ENCODE measurements around the gene RPS23.

Gene RPS23

GRCh38 chr5:82277987-82278710, at the start of gene RPS23:
RPS23 (minus strand) TSS chr5:82278354; CDS start chr5:82278323, 31 bp downstream.
- DNase-seq, result peak; percentile 91 to 93

- DNase-seq, result no peak
Observed at GRCh38 chr5:82327941-82328340, 49.8 kb upstream of the RPS23 start.

- no peak for DNase-seq
Observed at GRCh38 chr5:82325996-82326395, 47.8 kb upstream of the RPS23 start.

DNA sequence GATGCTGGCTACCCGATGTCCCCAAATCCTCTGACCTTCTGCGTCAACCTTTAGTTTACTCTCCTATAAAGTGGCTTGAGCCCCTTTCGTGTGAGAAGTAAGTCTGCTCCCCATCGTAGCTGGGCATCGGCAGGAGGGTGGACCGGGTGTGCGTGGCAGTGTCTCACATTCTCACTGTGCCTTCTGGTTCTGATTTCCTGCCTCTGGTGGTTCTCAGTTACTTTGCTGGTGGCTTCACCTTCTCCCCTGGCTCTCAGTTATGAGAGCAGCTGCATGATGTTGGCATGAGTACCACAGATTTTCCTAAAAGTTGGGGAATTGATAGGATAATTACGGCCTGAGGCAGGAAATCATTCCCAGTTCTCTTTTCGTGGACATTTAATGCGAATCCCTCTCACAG, 47.0 kb upstream of the RPS23 start:
- no peak for DNase-seq

- no peak for DNase-seq
Observed at GRCh38 chr5:82320966-82321365, 42.8 kb upstream of the RPS23 start.

GRCh38 chr5:82319651-82320376, 41.7 kb upstream of the RPS23 start:
- DNase-seq, result no peak

DNA sequence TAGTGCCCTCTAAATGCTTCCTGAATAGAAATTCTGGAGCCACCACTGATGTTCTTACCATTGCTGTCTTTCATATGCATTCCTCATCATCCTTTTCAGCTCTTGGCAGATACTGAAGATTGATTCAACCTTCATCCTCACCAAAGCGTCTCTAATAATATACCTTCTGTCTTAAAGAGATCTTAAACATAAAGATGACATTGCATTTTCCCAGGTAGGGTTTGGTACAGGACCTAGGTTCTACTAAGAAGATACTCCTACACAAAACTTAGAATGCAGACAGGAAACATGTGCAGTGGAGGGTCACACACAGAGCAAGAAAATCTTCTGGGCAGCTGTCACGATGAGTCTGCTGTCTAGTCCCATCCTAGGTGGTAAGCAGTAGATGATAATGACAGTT, 41.0 kb upstream of the RPS23 start:
- no peak for DNase-seq

- DNase-seq, result no peak
Observed at GRCh38 chr5:82314964-82315758, 37.0 kb upstream of the RPS23 start.

DNA sequence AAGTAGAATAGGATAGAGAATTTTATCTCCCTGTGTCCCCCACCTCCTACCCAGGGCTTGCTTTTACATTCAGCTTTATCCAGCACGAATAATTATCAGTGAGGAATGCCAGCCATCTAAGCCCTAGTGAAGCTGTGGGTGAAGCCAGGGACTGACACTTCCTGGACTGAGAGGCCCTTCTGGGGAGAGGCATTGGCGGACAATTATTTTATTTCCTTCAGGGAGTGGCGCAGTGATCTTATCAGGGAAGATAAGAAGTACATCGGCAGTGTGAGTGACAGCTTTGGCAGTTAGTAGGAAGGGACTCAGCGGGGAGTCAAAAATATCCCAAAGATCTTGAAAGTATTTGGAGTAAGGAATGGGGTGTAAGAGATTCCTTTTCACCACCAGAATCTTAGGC, 34.9 kb upstream of the RPS23 start:
- DNase-seq, result no peak

- peak; percentile 47 to 68 for DNase-seq
Observed at GRCh38 chr5:82312373-82312856, 34.3 kb upstream of the RPS23 start.

DNA sequence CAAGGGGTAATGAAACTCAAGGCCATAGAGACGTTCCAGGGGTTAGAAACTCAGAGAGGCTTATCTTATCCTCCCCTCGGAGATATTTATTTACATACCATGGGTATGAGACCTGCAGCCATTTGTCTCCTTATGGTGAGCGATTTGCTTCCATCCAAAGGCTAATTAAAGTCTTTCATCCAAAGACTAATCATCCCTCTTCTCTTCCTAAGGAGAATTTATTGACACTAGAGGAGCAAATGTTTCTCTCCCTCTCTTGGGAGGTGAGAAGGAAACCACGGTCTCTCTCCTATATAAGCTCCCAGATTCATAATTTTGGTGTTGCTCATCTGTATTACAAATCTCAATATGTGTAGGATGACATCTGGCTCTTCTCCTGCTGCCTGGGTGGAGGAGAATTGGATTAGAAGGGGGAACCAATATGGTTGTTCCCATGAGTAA, 31.0 kb upstream of the RPS23 start:
- DNase-seq, result no peak

GRCh38 chr5:82308416-82308815, 30.3 kb upstream of the RPS23 start:
- DNase-seq, result no peak

DNA sequence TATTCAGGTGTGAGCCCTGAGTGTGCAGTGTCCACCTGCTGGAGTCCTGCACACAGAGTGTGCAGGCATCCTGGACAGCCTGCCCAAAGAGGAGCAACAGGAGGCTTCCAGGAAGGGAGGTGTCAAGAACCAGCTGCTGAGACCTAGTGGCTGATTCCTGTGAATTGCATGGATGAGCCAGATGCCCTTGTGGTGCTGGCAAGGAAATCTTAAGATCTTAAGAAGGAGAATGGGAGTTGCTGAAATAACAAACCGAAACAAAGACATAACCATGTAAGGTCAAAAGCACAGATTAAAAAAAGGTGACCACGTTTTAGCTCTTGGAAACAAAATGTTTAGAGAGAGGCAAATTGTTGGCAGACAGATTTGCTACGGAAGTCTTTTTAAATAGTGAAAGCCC, 29.3 kb upstream of the RPS23 start:
- no peak for DNase-seq

DNA sequence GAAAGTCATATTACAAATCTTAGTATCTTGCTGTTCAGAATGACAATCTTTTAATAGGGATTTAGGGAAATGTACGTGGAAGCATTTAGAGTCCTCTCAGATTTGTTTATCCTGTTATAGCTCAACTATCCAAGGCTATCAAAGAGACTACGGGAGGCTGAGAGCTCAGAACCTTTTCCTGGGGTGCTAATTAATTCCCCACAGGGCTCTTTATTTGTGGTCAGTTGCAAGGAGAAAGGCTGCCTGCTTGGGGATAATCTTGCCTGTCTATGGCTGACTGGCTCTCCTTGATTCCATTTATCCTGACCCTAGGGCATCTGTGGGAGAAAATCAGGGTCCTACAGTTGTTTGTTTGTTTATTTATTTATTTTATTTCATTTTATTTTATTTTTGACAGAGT, 28.0 kb upstream of the RPS23 start:
- no peak for DNase-seq

DNA sequence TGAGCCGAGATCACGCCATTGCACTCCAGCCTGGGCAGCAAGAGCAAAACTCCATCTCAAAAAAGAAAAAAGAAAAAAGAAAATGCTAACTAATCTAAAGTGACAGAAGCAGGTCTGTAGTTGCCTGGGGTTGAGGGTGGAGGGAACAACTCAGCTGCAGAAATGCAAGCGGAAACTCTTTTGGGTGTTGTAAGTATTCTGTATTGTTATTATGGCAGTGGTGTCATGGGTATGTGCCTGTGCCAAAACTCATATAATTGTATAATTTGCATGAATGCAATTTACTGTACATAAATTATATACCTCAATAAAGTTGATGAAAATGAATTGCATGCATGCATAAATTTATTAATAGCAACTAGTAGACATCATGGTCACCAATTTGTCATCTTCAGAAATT, 23.0 kb upstream of the RPS23 start:
- DNase-seq, result no peak

GRCh38 chr5:82298668-82299067, 20.5 kb upstream of the RPS23 start:
- DNase-seq, result no peak

- no peak for DNase-seq
Observed at GRCh38 chr5:82297711-82298110, 19.6 kb upstream of the RPS23 start.

- DNase-seq, result no peak
Observed at GRCh38 chr5:82296929-82297328, 18.8 kb upstream of the RPS23 start.

GRCh38 chr5:82295959-82296531, 17.9 kb upstream of the RPS23 start:
- DNase-seq, result no peak

- no peak for DNase-seq
Observed at GRCh38 chr5:82295144-82295543, 17.0 kb upstream of the RPS23 start.

GRCh38 chr5:82291420-82291819, 13.3 kb upstream of the RPS23 start:
- no peak for DNase-seq

DNA sequence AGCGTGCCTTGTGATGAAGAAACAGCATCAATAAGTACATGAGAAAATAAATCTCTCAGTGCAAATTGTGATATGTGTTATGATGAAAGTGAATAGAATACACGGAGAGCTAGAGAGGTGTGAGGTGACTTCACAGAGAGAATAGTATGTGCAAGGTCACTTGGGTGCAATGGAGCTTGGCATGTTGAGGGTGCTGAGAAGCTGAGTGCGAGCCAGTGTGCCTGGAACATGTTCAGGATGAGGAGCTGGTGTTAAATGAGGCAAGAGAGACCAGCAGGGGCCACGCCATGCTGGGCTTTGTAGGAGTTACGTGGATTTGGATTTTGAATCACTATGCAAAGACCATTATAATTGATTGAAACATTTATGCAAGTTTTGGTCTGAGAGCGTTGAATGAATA, 12.8 kb upstream of the RPS23 start:
- DNase-seq, result no peak

DNA sequence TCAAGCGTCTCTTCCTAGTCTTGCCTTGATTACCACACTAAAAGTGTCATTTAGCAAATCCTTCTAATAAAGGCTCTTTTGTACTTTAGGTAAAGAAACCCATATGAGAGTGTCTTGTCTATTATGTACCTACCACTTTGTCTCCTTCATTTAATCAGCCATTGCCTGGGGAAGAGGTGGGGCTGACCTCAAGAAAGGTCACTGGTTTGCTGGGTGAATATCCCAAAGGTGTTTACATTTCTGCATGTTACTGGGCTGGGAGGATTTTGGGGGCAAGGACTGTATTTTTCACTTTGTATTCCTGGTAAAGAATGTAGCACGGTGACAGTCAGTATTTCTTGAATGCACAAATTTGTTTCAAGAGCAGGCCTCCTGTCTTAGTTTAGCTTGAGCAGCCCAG, 11.9 kb upstream of the RPS23 start:
- DNase-seq, result no peak

Measured in hippocampal formation (tissue), 2 donors.